HCT116 (cell line): ENCODE measurements around the gene FBN1. TPM values are rescaled to one million over a fixed set of nuclear protein-coding genes. Genes with fewer than 3 reads are reported as not detected.

Experiments used
- ATAC-seq: fragments of 200-7000 bp; cut with Tn5 transposase; 2 replicates; pipeline ENCODE4 v1.9.1; 2020; ENCODE audit warnings: mild to moderate bottlenecking, moderate library complexity
- BruUV-seq: library from RNA; stranded (reverse); fragments of 400-500 nt; replicated peaks from 2 replicates; lab custom pipeline; 2021; lab: Mats Ljungman, UMichigan
- CTCF ChIA-PET: fragments of 300-600 bp; sonication (Branson Sonifier 250); formaldehyde crosslinking; loops from one replicate; lab custom pipeline; 2021; ENCODE audit warnings: antibody characterized with exemption; lab: Charles Lee
- POLR2A ChIA-PET: fragments of 300-600, 350-600 bp; sonication (Branson Sonifier 250); formaldehyde crosslinking; loops from one replicate; lab custom pipeline; 2021; ENCODE audit warnings: antibody characterized with exemption; lab: Charles Lee
- RAD21 ChIA-PET, 2 experiments: fragments of 300-600 bp; sonication (Branson Sonifier 250); formaldehyde crosslinking; loops; one replicate each; lab custom pipeline; 2023; ENCODE audit warnings: low total read pairs in 2 of 2; ENCODE audit not compliant: uncharacterized antibody in 2 of 2, unreplicated experiment in 2 of 2, low non-redundant PET in 1 of 2; lab: Charles Lee
- DNase-seq: peaks from one replicate; pipeline ENCODE4 v3.0.0-alpha.2; 2010; ENCODE audit warnings: low read depth, low spot score
- H2AFZ ChIP-seq: fragments of 200-600 bp; shearing (Covaris generic), sonication (generic); 2 replicates; pipeline ENCODE4 v1.6.1; 2017; ENCODE audit warnings: low read depth, mixed run types, mixed read lengths, antibody characterized with exemption, low read length; ENCODE audit not compliant: poor library complexity, severe bottlenecking
- H3K27ac ChIP-seq: 2 replicates; pipeline ENCODE4 v1.5.1; 2012; ENCODE audit warnings: low read depth, low read length
- H3K27me3 ChIP-seq: fragments of 200-600 bp; sonication (generic); 2 replicates; pipeline ENCODE4 v1.6.1; 2016; ENCODE audit warnings: mixed run types, low read length, mixed read lengths; ENCODE audit not compliant: insufficient read depth
- H3K36me3 ChIP-seq, 2 experiments: fragments of 200-500 bp in 1 of 2; fragments of 200-600 bp in 1 of 2; sonication (Bioruptor generic) in 1 of 2; sonication (generic) in 1 of 2; 2 replicates each; pipeline versions ENCODE4 v1.5.1 to v1.6.1; 2014 to 2016; ENCODE audit warnings: low read length in 2 of 2, inconsistent platforms in 1 of 2, mixed read lengths in 1 of 2, mixed run types in 1 of 2; ENCODE audit not compliant: insufficient read depth in 2 of 2, control insufficient read depth in 1 of 2
- H3K4me1 ChIP-seq, 2 experiments: fragments of 200-600 bp in 1 of 2; sonication (generic) in 1 of 2; 2 replicates each; pipeline versions ENCODE4 v1.5.1 to v1.6.1; 2012 to 2017; ENCODE audit warnings: low read length in 2 of 2, inconsistent platforms in 1 of 2, mild to moderate bottlenecking in 1 of 2, mixed read lengths in 1 of 2, mixed run types in 1 of 2, moderate library complexity in 1 of 2; ENCODE audit not compliant: insufficient read depth in 2 of 2, control insufficient read depth in 1 of 2
- H3K4me2 ChIP-seq: fragments of 200-600 bp; sonication (generic); 2 replicates; pipeline ENCODE4 v1.6.1; 2017; ENCODE audit warnings: mixed run types, low read length, mixed read lengths
- H3K4me3 ChIP-seq, 2 experiments: fragments of 200-600 bp in 1 of 2; sonication (generic) in 1 of 2; replicated peaks in 1 of 2; 2 replicates each; pipeline ENCODE4 v1.5.1; 2011 to 2016; ENCODE audit warnings: low read length in 2 of 2, control low read depth in 1 of 2, low read depth in 1 of 2, mild to moderate bottlenecking in 1 of 2, mixed read lengths in 1 of 2, mixed run types in 1 of 2
- H3K79me2 ChIP-seq: fragments of 200-600 bp; sonication (generic); 2 replicates; pipeline ENCODE4 v1.6.1; 2017; ENCODE audit warnings: mild to moderate bottlenecking, mixed run types, low read length, moderate library complexity, mixed read lengths; ENCODE audit not compliant: insufficient read depth
- H3K9ac ChIP-seq: fragments of 200-600 bp; sonication (generic); 2 replicates; pipeline ENCODE4 v1.6.1; 2016; ENCODE audit warnings: low read length, mixed read lengths
- H3K9me2 ChIP-seq: fragments of 200-600 bp; sonication (generic), shearing (Covaris generic); 2 replicates; pipeline ENCODE4 v1.6.1; 2017; ENCODE audit warnings: mixed run types, mild to moderate bottlenecking, moderate library complexity; ENCODE audit not compliant: insufficient read depth
- H3K9me3 ChIP-seq, 2 experiments: fragments of 200-500 bp in 1 of 2; fragments of 200-600 bp in 1 of 2; sonication (Bioruptor generic) in 1 of 2; sonication (generic) in 1 of 2; 2 replicates each; pipeline ENCODE4 v1.6.1; 2014 to 2017; ENCODE audit warnings: low read length in 2 of 2, mixed read lengths in 2 of 2, inconsistent platforms in 1 of 2, low read depth in 1 of 2, mild to moderate bottlenecking in 1 of 2, mixed run types in 1 of 2, moderate library complexity in 1 of 2; ENCODE audit not compliant: control insufficient read depth in 1 of 2, insufficient read depth in 1 of 2
- H4K20me1 ChIP-seq: fragments of 200-600 bp; sonication (generic), shearing (Covaris generic); 2 replicates; pipeline ENCODE4 v1.6.1; 2017; ENCODE audit warnings: mixed run types, mild to moderate bottlenecking, moderate library complexity; ENCODE audit not compliant: insufficient read depth
- CBX3 ChIP-seq: IDR thresholded peaks from 2 replicates; pipeline ENCODE4 v1.6.1; 2012; ENCODE audit warnings: low read depth
- ELF1 ChIP-seq: IDR thresholded peaks from 2 replicates; pipeline ENCODE4 v1.6.1; 2012; ENCODE audit warnings: low read depth, borderline replicate concordance
- EZH2phosphoT487 ChIP-seq: fragments of 200-600 bp; IDR thresholded peaks from 2 replicates; pipeline ENCODE4 v1.6.1; 2018; ENCODE audit warnings: antibody characterized with exemption, borderline replicate concordance
- SIN3A ChIP-seq: IDR thresholded peaks from 2 replicates; pipeline ENCODE4 v1.6.1; 2012; ENCODE audit warnings: low read depth
- SRF ChIP-seq: IDR thresholded peaks from 2 replicates; pipeline ENCODE4 v1.6.1; 2012; ENCODE audit warnings: low read depth
- YY1 ChIP-seq: IDR thresholded peaks from 2 replicates; pipeline ENCODE4 v1.6.1; 2011; ENCODE audit warnings: low read length, low read depth, moderate library complexity, mild to moderate bottlenecking; ENCODE audit not compliant: insufficient replicate concordance; ENCODE audit errors: extremely low read depth
- ZNF274 ChIP-seq: fragments of 200-500 bp; sonication (Bioruptor generic); IDR thresholded peaks from 2 replicates; pipeline ENCODE4 v1.6.1; 2014; ENCODE audit warnings: mild to moderate bottlenecking, low read depth, low read length, inconsistent platforms
- intact Hi-C: fragments of 100-400 bp; cut with micrococcal nuclease; formaldehyde crosslinking; loops from 2 replicates; pipeline ENCODE4 v1.10.0; 2022
- total RNA-seq: library from RNA; stranded (reverse); gene quantifications from one replicate; pipeline ENCODE4 v1.2.1, GENCODE V29; 2021; ENCODE audit not compliant: unreplicated experiment
- TF ChIP-seq, protein P1 (sequence below): IDR thresholded peaks from 2 replicates; pipeline ENCODE4 v1.6.1; 2011; ENCODE audit warnings: mild to moderate bottlenecking, low read length, moderate library complexity; ENCODE audit not compliant: insufficient replicate concordance; ENCODE audit errors: extremely low read depth
- TF ChIP-seq, protein P2 (sequence below): IDR thresholded peaks from 2 replicates; pipeline ENCODE4 v1.6.1; 2012
- TF ChIP-seq, protein P3 (sequence below): IDR thresholded peaks from 2 replicates; pipeline ENCODE4 v1.6.1; 2012
- TF ChIP-seq, protein P4 (sequence below), 3 experiments: fragments of 200-600 bp in 1 of 3; sonication (generic) in 1 of 3; IDR thresholded peaks in 2 of 3; conservative IDR thresholded peaks in 1 of 3; 2 replicates each; pipeline ENCODE4 v1.5.1; 2012 to 2017; ENCODE audit warnings: low read depth in 2 of 3, low read length in 2 of 3, antibody characterized with exemption in 1 of 3, borderline replicate concordance in 1 of 3, control low read depth in 1 of 3, mild to moderate bottlenecking in 1 of 3, mixed read lengths in 1 of 3, mixed run types in 1 of 3, moderate library complexity in 1 of 3; ENCODE audit not compliant: insufficient read depth in 1 of 3

FBN1 gene
- total RNA-seq, 1 experiment from 2014 or later = 1.7 TPM

DNA sequence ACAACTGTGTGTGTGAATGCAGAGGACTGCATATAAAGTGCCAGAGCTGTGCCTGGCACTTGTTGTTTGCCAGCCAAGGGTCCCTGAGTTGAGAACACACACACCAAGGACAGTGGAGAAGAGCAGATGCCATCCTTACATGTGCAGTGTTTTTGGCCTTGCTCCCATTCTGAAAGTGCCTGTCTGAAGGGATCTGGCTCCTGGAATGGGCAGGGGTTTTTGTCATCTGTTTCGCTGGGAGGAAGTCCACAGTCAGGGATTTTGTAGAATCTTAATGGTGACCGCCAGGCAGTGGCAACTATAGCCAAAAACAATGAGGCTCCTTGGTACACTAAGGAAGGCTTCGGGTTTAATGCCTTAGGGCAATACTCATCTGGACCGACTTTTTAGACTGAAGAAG is 250.5 kb downstream of the FBN1 start:
- intact Hi-C loops = no loop called here
- no peak overlapping the region for H2AFZ ChIP-seq
- no peaks in the 10 kb centered on the region for H4K20me1 ChIP-seq
- DNase-seq (no peak), ATAC-seq (no peak)
- peaks cover 0 to 2% of the 10 kb centered on the region in 2 experiments; a peak in 2 of 4 replicates for H3K4me1 ChIP-seq
- H3K4me2 ChIP-seq = no peak overlapping the region
- H3K9me2 ChIP-seq = no peaks in the 10 kb centered on the region
- H3K4me3 ChIP-seq = no peak overlapping the region
- no TSS peak for BruUV-seq
- H3K79me2 ChIP-seq = no peaks in the 10 kb centered on the region
- H3K9me3 ChIP-seq = no peaks in the 10 kb centered on the region
- H3K27me3 ChIP-seq = no peaks in the 10 kb centered on the region
- no peak overlapping the region for H3K27ac ChIP-seq
- no peak overlapping the region for H3K9ac ChIP-seq
- ChIA-PET CTCF (no interaction called here), RAD21 (no interaction called here), POLR2A (no interaction called here)
- H3K36me3 ChIP-seq = no peaks in the 10 kb centered on the region
- no peak for TF ChIP-seq EZH2phosphoT487
- no peak for TF ChIP-seq ELF1
- TF ChIP-seq SRF = no peak
- no peak for TF ChIP-seq CBX3

DNA sequence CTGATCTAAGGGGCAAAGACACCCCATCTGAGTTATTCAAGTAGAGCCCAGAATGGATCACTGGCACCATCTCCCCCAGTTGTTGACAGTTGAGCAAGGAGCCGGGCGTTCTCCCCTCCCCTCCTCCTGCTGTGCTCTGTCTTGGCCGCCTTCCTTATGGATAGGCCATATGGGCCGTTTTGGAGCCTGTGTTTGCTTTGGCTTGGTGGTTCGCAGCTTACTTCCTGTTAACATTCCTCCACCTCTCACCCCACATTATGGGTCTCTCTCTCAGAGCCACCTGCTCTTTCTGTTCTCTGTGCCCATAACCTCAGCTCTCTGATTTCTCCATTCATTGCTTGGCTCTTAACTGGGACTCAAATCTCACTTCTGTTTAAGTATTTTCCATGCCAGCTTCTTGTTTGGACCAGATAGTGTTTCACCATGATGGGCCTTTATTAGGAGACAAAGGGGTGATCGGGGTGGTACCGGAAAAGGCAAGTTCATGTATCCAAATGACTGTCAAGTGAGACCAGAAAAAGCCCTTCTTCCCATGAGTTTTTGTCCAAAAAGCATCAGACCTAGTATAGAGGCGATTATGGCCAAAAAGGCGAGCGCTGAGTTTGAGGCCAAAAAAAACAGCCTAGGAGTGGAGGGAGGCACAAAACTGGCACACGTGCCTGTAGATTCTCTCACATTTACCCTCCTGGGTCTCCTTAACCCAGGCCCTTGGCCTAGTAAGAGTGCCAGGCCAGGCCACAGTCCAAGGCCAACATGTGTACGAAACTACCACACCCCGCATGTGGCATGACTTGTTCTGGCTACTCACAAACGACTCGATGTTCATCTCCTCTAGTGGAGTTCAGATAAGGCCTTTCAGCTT is 251.6 kb downstream of the FBN1 start:
- DNase-seq (no peak), ATAC-seq (no peak)
- H3K36me3 ChIP-seq = no peaks in the 10 kb centered on the region
- peaks cover 0 to 13% of the 10 kb centered on the region in 2 experiments; a peak in 2 of 4 replicates for H3K4me1 ChIP-seq
- H3K79me2 ChIP-seq = no peaks in the 10 kb centered on the region
- RAD21 ChIA-PET = no interaction called here
- POLR2A ChIA-PET = no interaction called here
- intact Hi-C loops = no loop called here
- H3K27me3 ChIP-seq = no peaks in the 10 kb centered on the region
- no peak overlapping the region for H3K27ac ChIP-seq
- H3K9ac ChIP-seq = no peak overlapping the region
- H3K4me2 ChIP-seq = no peak overlapping the region
- H3K9me3 ChIP-seq = no peaks in the 10 kb centered on the region
- no peak overlapping the region for H3K4me3 ChIP-seq
- no peaks in the 10 kb centered on the region for H4K20me1 ChIP-seq
- H3K9me2 ChIP-seq = no peaks in the 10 kb centered on the region
- BruUV-seq = no TSS peak
- no peak overlapping the region for H2AFZ ChIP-seq
- CTCF ChIA-PET = no interaction called here
- TF ChIP-seq, protein P1, sequence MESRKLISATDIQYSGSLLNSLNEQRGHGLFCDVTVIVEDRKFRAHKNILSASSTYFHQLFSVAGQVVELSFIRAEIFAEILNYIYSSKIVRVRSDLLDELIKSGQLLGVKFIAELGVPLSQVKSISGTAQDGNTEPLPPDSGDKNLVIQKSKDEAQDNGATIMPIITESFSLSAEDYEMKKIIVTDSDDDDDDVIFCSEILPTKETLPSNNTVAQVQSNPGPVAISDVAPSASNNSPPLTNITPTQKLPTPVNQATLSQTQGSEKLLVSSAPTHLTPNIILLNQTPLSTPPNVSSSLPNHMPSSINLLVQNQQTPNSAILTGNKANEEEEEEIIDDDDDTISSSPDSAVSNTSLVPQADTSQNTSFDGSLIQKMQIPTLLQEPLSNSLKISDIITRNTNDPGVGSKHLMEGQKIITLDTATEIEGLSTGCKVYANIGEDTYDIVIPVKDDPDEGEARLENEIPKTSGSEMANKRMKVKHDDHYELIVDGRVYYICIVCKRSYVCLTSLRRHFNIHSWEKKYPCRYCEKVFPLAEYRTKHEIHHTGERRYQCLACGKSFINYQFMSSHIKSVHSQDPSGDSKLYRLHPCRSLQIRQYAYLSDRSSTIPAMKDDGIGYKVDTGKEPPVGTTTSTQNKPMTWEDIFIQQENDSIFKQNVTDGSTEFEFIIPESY = no peak
- TF ChIP-seq, protein P2, sequence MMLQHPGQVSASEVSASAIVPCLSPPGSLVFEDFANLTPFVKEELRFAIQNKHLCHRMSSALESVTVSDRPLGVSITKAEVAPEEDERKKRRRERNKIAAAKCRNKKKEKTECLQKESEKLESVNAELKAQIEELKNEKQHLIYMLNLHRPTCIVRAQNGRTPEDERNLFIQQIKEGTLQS = no peak
- no peak for TF ChIP-seq SIN3A
- TF ChIP-seq, protein P3, sequence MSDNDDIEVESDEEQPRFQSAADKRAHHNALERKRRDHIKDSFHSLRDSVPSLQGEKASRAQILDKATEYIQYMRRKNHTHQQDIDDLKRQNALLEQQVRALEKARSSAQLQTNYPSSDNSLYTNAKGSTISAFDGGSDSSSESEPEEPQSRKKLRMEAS = no peak
- no peak for TF ChIP-seq EZH2phosphoT487
- TF ChIP-seq CBX3 = no peak
- no peak for TF ChIP-seq YY1
- TF ChIP-seq, protein P4, sequence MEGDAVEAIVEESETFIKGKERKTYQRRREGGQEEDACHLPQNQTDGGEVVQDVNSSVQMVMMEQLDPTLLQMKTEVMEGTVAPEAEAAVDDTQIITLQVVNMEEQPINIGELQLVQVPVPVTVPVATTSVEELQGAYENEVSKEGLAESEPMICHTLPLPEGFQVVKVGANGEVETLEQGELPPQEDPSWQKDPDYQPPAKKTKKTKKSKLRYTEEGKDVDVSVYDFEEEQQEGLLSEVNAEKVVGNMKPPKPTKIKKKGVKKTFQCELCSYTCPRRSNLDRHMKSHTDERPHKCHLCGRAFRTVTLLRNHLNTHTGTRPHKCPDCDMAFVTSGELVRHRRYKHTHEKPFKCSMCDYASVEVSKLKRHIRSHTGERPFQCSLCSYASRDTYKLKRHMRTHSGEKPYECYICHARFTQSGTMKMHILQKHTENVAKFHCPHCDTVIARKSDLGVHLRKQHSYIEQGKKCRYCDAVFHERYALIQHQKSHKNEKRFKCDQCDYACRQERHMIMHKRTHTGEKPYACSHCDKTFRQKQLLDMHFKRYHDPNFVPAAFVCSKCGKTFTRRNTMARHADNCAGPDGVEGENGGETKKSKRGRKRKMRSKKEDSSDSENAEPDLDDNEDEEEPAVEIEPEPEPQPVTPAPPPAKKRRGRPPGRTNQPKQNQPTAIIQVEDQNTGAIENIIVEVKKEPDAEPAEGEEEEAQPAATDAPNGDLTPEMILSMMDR (IDR thresholded peaks at IDR 0.05 in 2 of 3, conservative IDR thresholded peaks at IDR 0.05 in 1 of 3; ENCODE audit: borderline replicate concordance in 1 of 3, insufficient read depth in 1 of 3, low read depth in 2 of 3, low read length in 2 of 3) = no peak
- TF ChIP-seq ZNF274 = no peak
- TF ChIP-seq ELF1 = no peak
